Progenitor cell of endocrine pancreas (in vitro differentiated cells): ENCODE measurements around the gene ZNF227. TPM values are rescaled to one million over a fixed set of nuclear protein-coding genes. Genes with fewer than 3 reads are reported as not detected.
"Not testable (repeated sequence)": the region's sequence is repeated elsewhere in the genome, so short reads cannot be mapped to it uniquely, and the experiment has no call there.

ENCODE experiments used
- DNase-seq: peaks from one replicate; pipeline ENCODE4 v3.0.0; 2021; ENCODE audit warnings: low spot score; ENCODE audit not compliant: unreplicated experiment
- H3K27ac Mint-ChIP-seq: 2 replicates; pipeline ENCODE4 v1.8.0; 2021; ENCODE audit warnings: mild to moderate bottlenecking, moderate library complexity, mixed read lengths
- H3K27me3 Mint-ChIP-seq: 2 replicates; pipeline ENCODE4 v1.8.0; 2021; ENCODE audit warnings: mixed read lengths
- H3K36me3 Mint-ChIP-seq: 2 replicates; pipeline ENCODE4 v1.8.0; 2022; ENCODE audit warnings: mixed read lengths; ENCODE audit not compliant: insufficient read depth
- H3K4me1 Mint-ChIP-seq: 2 replicates; pipeline ENCODE4 v1.8.0; 2021; ENCODE audit warnings: low read depth, mixed read lengths
- H3K4me3 Mint-ChIP-seq: 2 replicates; pipeline ENCODE4 v1.8.0; 2021; ENCODE audit warnings: low read depth, mild to moderate bottlenecking, moderate library complexity, mixed read lengths
- H3K9me3 Mint-ChIP-seq: 2 replicates; pipeline ENCODE4 v1.8.0; 2021; ENCODE audit warnings: low read depth, mixed read lengths
- CTCF ChIP-seq: fragments of 200-600 bp; sonication (generic); IDR thresholded peaks from one replicate; pipeline ENCODE4 v1.5.0; 2021; ENCODE audit warnings: antibody characterized with exemption, mild to moderate bottlenecking; ENCODE audit not compliant: unreplicated experiment
- long read RNA-seq: library from polyadenylated mRNA; unstranded; transcript quantifications from one replicate; pipeline ENCODE4 v2.0.0, GENCODE V29; 2020
- total RNA-seq: library from RNA; stranded (reverse); gene quantifications from 2 replicates; pipeline ENCODE4 v1.2.1, GENCODE V29; 2021

ZNF227 gene
- total RNA-seq, result 32.0 and 38.9 TPM in 2 replicates
- long read RNA-seq, transcript ZNF227-213 (6 exons, 3,055 nt), result minor isoform, 15 of 112 reads
- long read RNA-seq, transcript ZNF227-202 (5 exons, 2,993 nt), result minor isoform, 6 of 112 reads
- long read RNA-seq, transcript ZNF227-208 (5 exons, 2,943 nt), result minor isoform, 16 of 112 reads
- long read RNA-seq, transcript ZNF227-201 (6 exons, 3,043 nt), result major isoform, 31 of 112 reads
- long read RNA-seq, partial matches to known transcripts, result 11 of 112 reads
- long read RNA-seq, other reads (novel, unspliced or antisense), result 31 of 112 reads

GRCh38 chr19:44212250-44212865 is at the start of gene ZNF227:
TSS of gene ZNF227 (plus strand) at chr19:44212532. CDS start at chr19:44217793, 5,261 bp downstream.
- no peak for TF ChIP-seq CTCF
- H3K36me3 Mint-ChIP-seq, result peaks cover 13% of the 10 kb centered on the region
- H3K9me3 Mint-ChIP-seq, result no peaks in the 10 kb centered on the region
- H3K4me3 Mint-ChIP-seq, result peak within 1 kb of the TSS; percentile 93
- peaks cover 9% of the 10 kb centered on the region for H3K4me1 Mint-ChIP-seq
- peak within 1 kb of the TSS; percentile 95 for H3K27ac Mint-ChIP-seq
- H3K27me3 Mint-ChIP-seq, result no peaks in the 10 kb centered on the region
- DNase-seq, result peak; percentile 66

- no peak for DNase-seq
- Mint-ChIP-seq H3K4me1 (peaks cover 7% of the 10 kb centered on the region), H3K27me3 (peaks cover 10% of the 10 kb centered on the region), H3K9me3 (peaks cover 17% of the 10 kb centered on the region), H3K4me3 (no peak overlapping the region), H3K36me3 (peaks cover 20% of the 10 kb centered on the region), H3K27ac (no peak overlapping the region)
- no peak for TF ChIP-seq CTCF
These were observed 48.5 kb upstream of the ZNF227 start for GRCh38 chr19:44163789-44164188.

- Mint-ChIP-seq H3K9me3 (peaks cover 17% of the 10 kb centered on the region), H3K36me3 (peaks cover 22% of the 10 kb centered on the region), H3K4me3 (peak overlapping the region; percentile 91), H3K27me3 (peaks cover 10% of the 10 kb centered on the region), H3K4me1 (peaks cover 7% of the 10 kb centered on the region), H3K27ac (peak overlapping the region; percentile 99)
- no peak for TF ChIP-seq CTCF
- DNase-seq, result no peak
These were observed 48.0 kb upstream of the ZNF227 start for GRCh38 chr19:44164327-44164672.

GRCh38 chr19:44164673-44165512 is 47.4 kb upstream of the ZNF227 start, which contains the start of gene ZNF226:
TSS of gene ZNF226 (plus strand) at chr19:44165100. CDS start at chr19:44170081, 4,981 bp downstream.
- Mint-ChIP-seq H3K36me3 (peaks cover 28% of the 10 kb centered on the region), H3K27ac (peak within 1 kb of the TSS; percentile 99), H3K4me3 (peak within 1 kb of the TSS; percentile 91), H3K9me3 (peaks cover 17% of the 10 kb centered on the region), H3K4me1 (peaks cover 7% of the 10 kb centered on the region), H3K27me3 (peaks cover 10% of the 10 kb centered on the region)
- TF ChIP-seq CTCF, result no peak
- DNase-seq, result peak; percentile 77

- DNase-seq, H3K27ac Mint-ChIP-seq, H3K27me3 Mint-ChIP-seq, H3K4me3 Mint-ChIP-seq, H3K4me1 Mint-ChIP-seq: not testable (repeated sequence)
- H3K9me3 Mint-ChIP-seq, result peaks cover 33% of the 10 kb centered on the region
- H3K36me3 Mint-ChIP-seq, result peaks cover 78% of the 10 kb centered on the region
These were observed 41.7 kb upstream of the ZNF227 start for GRCh38 chr19:44170660-44171059.
